Islet precursor cell (in vitro differentiated cells): Measurements from ENCODE around the gene LIPN.

Source experiments
- DNase-seq: peaks from one replicate; pipeline ENCODE4 v3.0.0-alpha.2; 2018

Gene LIPN

DNA sequence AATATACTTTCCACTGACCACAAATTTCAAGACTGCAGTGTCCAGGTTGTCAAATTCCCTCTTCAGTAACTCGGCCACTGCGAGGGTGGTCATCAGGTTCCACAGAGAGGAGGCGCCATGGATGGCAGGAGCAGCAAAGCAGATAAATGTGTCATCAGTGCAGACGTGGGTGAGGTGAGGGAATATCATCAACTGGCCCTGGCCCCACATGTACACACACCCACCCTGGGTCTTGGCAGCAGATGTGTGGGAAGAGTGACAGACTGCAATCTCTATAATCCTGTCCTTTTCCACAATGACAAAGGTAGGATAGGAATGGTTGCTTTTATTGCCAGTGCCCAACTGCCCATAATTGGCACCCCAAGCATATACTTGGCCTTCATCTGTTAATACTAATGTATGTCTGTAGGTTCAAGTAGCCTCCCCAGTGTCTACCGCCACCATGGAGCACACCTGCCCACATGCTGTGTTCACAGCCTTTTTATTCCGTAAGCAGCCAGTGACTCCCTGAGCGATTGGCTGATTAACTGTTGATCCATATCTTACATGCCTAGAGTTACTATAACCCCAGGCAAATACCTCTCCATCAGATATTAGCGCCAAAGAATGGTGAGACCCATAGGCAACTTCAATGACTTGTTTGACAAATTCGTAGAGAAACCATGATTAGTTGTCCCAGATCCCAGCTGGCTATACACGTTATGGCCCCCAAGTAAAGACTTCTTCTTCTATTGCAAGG is 26.4 kb downstream of the LIPN start:
- DNase-seq: no peak

DNA sequence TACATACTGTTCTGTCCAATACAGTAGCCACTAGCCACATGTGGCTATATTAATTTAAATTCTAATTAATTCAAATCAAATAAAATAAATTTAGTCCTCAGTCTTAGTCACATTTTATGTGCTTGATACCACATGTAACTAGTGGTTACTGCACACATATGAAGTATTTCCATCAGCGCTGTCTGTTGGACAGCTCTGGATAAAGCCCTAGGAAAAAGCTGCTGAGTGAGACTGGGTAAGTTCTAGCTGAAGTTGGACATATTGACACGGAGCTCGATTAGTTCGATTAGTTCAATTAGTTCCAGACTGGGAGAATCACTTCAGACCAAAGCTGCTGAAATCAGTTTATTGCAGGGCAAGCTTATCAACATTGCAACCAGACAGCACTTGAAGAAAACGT is 27.6 kb downstream of the LIPN start:
- no peak for DNase-seq

DNA sequence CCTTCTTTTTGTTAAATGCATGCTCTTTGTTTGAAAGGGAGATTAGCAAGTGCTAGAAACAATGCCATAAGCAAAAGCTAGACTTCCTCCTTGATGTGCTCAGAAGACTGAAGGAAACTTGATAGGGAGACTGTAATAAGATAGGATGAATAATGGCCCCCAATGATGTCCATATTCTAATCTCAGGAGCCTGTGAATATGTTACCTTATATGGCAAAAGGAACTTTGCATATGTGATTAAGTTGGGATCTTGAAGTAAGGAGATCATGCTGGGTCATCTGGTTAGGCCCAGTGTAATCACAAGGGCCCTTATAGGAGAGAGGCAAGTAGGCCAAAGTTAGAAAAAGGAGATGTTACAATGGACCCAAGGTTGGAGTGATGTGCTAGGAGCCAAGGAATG is 29.1 kb downstream of the LIPN start:
- no peak for DNase-seq

GRCh38 chr10:88791924-88792323 is 32.1 kb downstream of the LIPN start:
- DNase-seq: peak; percentile 73

DNA sequence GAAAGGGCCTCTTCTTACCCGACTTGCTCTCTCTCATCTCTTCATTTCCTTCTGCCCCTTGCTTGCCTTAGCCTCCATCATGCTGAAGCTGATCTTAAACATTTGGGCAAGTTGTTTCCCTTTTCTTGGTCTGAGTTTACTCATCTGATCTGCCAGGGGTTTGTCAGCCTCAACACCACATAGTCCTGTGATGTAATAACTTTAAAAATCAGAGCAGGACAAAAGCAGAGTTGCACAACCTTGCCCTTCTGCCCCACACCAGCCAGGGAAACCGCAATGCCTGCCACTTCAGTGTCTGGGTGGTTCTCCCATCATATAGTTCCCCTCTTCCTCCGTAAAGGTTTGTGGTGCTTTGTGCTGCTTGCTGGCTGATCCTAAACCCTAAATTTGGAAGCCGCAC is 32.8 kb downstream of the LIPN start:
- DNase-seq: no peak

GRCh38 chr10:88793712-88794299 is 34.0 kb downstream of the LIPN start:
- DNase-seq: no peak

- DNase-seq: no peak
These were observed 34.9 kb downstream of the LIPN start for GRCh38 chr10:88794731-88795130.

- peak; percentile 75 for DNase-seq
These were observed 40.6 kb downstream of the LIPN start for GRCh38 chr10:88800152-88801125.

- DNase-seq: no peak
These were observed 42.9 kb downstream of the LIPN start, which contains the start of gene LIPM for GRCh38 chr10:88802523-88803285. LIPM (plus strand) TSS chr10:88802730; CDS start chr10:88802897, 167 bp downstream.

DNA sequence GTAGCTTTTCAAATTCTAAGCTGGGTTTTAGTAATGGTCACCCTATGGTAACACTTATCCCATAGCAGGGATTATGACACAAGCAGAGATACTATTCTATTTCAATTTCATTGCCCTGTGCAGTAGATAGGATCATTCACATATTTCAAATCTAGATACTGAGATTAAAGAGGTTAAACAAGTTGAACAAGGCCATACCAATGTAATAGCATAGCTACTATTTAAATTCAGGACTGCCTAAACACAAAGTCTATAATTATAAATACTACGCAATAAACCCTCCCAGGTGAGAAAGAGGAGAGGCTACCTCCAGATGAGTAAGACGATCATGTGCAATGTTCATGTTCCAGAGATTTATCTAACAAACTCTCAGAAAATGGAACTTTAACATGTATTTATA is 43.8 kb downstream of the LIPN start:
- no peak for DNase-seq

DNA sequence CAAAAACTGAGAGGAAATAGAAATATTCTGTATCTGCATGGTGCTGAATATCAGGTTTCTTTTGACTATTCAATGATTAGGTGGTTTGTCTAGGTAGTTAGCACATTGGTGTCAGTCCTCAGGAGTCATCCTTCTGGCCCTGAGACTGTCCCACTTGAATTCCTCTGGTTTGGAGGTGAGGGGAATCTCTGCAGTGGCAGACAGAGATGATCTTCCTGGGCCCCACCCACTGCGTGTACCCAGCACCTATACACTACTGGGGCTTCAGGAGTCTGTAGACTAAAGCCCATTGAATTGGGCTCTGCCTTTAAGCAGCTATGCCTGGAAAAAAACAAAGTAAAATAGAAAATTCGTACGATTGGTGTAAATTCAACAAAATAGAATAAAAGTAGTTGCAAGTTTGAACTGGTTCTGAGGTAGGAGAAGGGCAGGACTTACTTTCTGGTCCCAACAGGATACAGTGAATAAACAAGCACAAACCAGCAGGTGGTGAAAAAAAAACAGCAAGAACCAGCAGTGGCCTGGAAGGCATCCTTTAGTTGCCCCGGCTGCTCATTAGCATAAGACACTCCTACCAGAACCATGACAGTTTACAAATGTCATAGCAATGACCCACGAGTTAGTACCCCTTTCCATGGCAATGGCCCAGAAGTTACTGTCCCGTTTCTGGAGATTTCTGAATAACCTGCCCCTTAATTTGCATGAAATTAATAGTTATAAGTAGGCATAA is 44.4 kb downstream of the LIPN start:
- DNase-seq: no peak

GRCh38 chr10:88805361-88805760 is 45.5 kb downstream of the LIPN start:
- DNase-seq: no peak

DNA sequence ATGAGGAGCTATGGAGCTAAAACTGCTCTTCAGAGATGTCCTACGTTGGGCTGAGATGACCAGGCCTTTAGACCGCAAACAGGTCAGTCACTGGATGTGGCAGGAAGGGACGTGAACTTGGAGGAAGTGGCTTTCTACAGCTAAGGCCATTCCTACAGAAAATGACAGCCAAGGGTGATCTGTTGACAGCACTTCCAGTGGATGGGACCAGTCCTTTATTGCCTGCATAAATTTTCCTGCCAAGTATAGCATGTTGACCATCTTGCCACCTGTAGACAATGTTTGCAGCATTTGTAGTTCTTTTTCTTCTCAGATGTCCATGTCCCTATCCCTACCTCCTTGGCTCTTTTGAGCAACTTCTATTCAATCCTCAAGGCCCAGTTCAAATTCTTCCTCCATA is 46.1 kb downstream of the LIPN start:
- DNase-seq: no peak

DNA sequence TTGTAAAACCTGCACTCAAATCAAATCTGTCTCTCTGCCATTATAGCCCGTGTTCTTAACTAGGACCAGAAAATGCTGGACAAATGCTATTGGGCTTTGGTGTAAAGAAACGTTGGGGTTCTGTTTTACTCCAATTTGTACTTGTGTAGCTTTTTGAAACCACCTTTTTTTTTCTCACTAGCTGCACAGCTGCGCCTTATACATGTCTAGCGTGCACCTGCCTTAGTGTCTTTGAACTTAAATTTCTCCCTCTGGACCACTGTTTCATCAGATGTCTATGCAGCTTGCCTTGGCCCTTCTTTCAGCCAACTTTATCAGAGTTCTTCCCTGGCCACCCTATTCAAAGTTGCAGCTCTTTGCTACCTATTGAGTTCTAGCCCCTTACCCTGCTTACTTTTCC is 49.8 kb downstream of the LIPN start:
- no peak for DNase-seq

DNA sequence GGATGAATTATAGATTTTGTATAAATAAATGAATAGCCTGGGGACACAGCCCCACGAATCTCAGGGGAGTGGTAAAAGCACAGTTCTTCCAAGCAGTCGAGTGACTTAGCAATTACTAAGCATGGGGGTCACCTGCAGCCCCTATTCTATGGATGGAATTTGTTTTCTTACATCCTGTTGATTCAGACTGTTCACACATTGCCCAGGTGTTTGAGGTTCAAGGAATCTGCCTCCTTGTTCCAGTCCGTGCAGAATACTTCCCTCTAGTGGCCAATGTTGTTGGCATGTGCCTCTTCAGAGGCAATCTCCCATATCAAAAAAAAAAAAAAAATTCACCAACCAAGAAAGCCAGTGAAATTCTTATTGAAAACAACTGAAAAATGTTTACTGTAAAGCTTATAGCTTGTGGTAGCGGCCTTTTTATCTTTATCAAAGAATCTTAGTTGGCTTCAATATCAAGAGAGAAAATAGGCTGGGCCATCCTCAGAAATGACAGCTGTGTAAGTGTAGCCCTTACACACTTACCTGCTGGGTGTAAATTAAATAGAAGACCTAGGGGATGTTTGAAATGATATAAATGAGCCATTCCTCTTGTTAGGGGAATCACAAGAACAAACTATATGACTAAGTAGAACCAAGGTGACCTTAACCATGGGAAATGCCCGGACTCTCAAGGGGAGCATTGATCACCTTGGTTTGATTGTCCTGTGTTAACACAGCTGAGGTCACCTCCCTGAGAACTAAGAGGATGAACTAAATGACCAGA is 50.6 kb downstream of the LIPN start:
- no peak for DNase-seq

DNA sequence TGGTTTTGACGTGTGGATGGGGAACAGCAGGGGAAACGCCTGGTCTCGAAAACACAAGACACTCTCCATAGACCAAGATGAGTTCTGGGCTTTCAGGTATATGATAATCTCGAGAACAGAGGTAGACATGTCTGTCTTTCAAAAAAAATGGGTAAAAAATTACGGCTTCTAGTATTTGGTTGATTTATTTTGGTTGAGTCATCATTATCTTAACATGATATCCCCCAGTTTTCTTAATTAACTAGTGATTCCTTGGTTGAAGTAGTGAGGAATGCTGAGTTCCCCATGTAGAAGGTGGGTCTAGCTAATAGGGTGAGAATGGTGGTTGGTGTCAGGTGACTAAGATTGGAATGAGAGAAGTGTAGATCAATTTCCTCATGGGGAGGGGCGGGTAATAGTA is 53.4 kb downstream of the LIPN start:
- no peak for DNase-seq

DNA sequence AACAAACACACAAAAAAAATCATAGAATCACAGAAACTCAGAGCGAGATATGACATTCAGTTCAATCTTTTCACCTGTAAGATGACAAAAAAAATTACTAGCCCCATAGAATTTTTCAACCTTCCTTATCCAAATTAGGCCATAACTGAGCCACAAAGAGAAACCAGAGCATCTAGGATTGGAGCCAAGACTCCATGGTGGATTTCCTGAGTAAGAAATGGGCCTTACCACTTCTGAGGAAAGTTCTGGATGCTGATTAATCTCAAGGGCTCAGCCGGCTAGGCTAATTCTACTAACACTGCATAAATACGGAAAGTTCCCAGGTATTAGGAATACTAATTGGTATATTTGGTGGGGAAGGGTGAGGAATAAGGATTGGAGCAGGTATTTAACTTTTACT is 59.5 kb downstream of the LIPN start:
- DNase-seq: no peak

DNA sequence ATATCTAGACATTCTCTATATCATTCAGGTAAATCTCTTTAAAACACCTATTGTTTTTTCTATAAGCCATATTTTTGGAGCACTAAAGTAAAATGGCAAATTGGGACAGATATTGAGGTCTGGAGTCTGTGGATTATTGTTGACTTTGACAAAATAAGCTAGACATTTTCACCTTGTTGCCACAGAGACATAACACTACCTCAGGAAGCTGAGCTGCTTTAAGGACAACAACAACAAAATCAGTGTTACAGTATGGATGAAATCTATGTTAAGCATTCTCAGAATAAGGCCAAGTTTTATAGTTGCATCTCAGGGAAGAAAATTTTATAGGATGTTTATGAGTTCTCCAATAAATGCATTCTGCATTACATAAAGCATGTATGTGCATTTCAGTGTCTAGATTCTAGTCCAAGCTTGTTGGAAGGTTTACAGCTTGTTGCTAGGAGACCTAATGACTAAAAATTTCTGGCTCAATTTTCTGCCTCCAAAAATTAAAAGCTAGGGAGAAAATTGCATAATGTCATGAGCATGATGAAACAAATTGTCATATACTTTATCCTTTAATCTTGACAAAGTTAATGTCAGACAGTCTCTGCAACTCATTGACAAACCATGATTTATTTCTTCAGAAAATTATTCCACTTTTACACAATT is 61.1 kb downstream of the LIPN start:
- DNase-seq: no peak

GRCh38 chr10:88826388-88826787 is 66.6 kb downstream of the LIPN start:
- no peak for DNase-seq

DNA sequence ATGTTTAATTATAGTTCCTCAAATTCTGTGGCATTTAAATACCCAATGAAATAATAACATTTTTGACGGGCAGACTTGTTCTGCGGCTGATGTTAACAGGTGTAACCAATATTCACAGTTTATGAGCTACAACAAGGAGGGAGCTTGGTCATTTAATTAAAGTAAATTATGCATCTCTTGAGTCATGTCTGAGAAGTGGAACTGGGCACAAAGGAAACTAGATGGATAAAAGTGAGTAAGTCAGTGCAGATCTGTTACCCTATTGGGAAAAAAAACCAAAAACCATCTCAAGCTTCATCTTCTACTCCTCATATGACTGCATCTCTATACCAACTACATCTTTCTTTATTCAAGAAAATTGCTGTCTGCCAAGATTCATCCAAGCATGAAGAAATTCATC is 67.9 kb downstream of the LIPN start:
- no peak for DNase-seq

GRCh38 chr10:88828310-88828709 is 68.5 kb downstream of the LIPN start:
- no peak for DNase-seq
